Kidney epithelial cell (primary cell): ENCODE data around the gene TDRD3. TPM values are rescaled to one million over a fixed set of nuclear protein-coding genes. Genes with fewer than 3 reads are reported as not detected.

ENCODE experiments used
- DNase-seq: peaks from one replicate; pipeline ENCODE4 v3.0.0-alpha.2; 2010; ENCODE audit warnings: low read depth
- H3K27me3 ChIP-seq: 2 replicates; pipeline ENCODE4 v1.6.0; 2011; ENCODE audit warnings: low read length; ENCODE audit not compliant: control insufficient read depth, insufficient read depth
- H3K36me3 ChIP-seq: 2 replicates; pipeline ENCODE4 v1.5.1; 2011; ENCODE audit warnings: low read length; ENCODE audit not compliant: control insufficient read depth, insufficient read depth
- H3K4me3 ChIP-seq: 2 replicates; pipeline ENCODE4 v1.5.1; 2011; ENCODE audit warnings: low read depth, mild to moderate bottlenecking, control low read depth, low read length
- total RNA-seq: library from RNA; depleted of rRNA; stranded (reverse); fragments of >200 nt; gene quantifications from 2 replicates; pipeline ENCODE4 v1.2.3, GENCODE V29; 2015
- TF ChIP-seq, protein P1 (sequence below): IDR thresholded peaks from 2 replicates; pipeline ENCODE4 v1.5.1; 2011; ENCODE audit warnings: mild to moderate bottlenecking, moderate library complexity, low read length, control low read depth, inconsistent platforms; ENCODE audit not compliant: insufficient read depth, poor library complexity, severe bottlenecking

The TDRD3 gene
- total RNA-seq, 1 donor from 2014 or later = 15.7 TPM

GRCh38 chr13:60352644-60353043 lies 44.4 kb upstream of the TDRD3 start:
- no peak for DNase-seq
- H3K27me3 ChIP-seq = no peaks in the 10 kb centered on the region

DNA sequence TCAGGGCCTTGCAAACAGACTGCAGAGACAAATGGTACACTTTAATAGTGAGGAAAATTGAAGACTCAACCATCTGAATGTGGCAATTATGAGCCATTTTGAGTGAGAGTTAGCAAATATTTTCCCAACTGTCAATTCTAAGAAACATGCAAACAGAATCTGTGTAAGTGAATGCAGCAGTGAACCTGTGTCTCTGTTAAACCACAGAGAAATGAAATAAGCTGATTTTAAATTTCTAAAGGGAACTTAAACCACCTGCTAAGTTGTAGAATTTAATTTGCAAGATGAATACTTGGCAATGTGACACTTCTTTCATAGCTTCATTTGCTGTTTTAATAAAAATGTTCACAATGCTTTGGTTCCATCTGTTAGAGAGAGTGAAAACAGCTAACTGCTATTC lies 42.0 kb upstream of the TDRD3 start:
- DNase-seq = no peak
- TF ChIP-seq, protein P1, sequence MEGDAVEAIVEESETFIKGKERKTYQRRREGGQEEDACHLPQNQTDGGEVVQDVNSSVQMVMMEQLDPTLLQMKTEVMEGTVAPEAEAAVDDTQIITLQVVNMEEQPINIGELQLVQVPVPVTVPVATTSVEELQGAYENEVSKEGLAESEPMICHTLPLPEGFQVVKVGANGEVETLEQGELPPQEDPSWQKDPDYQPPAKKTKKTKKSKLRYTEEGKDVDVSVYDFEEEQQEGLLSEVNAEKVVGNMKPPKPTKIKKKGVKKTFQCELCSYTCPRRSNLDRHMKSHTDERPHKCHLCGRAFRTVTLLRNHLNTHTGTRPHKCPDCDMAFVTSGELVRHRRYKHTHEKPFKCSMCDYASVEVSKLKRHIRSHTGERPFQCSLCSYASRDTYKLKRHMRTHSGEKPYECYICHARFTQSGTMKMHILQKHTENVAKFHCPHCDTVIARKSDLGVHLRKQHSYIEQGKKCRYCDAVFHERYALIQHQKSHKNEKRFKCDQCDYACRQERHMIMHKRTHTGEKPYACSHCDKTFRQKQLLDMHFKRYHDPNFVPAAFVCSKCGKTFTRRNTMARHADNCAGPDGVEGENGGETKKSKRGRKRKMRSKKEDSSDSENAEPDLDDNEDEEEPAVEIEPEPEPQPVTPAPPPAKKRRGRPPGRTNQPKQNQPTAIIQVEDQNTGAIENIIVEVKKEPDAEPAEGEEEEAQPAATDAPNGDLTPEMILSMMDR = no peak

More at GRCh38 chr13:60352644-60353043, 44.4 kb upstream of the TDRD3 start:
- Histone ChIP-seq H3K4me3 (no peak overlapping the region), H3K36me3 (no peaks in the 10 kb centered on the region)
- TF ChIP-seq, protein P1 = no peak

DNA sequence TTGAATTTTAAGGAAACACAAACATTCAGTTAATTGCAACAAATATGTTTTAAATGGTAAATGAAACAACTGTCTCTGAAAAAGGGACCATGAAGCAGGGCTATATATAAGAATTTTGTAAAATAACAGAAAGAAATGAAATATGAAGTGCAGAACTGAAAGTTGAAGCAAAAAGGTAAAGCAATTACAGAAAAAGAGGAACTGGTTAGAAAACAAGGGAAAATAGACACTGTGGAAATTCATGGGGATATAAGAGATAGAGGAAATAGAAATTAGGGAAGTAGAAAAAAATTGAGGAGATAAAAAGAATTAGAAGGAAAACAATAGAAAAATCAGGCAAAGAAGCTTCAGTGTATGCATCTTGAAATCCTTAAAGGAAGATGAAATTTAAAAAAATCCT lies 40.0 kb upstream of the TDRD3 start:
- Histone ChIP-seq H3K4me3 (no peak overlapping the region), H3K36me3 (no peaks in the 10 kb centered on the region), H3K27me3 (no peaks in the 10 kb centered on the region)
- no peak for DNase-seq
- TF ChIP-seq, protein P1 = no peak

More for the DNA sequence above, 42.0 kb upstream of the TDRD3 start:
- Histone ChIP-seq H3K4me3 (no peak overlapping the region), H3K36me3 (no peaks in the 10 kb centered on the region), H3K27me3 (no peaks in the 10 kb centered on the region)

GRCh38 chr13:60358453-60358852 lies 38.6 kb upstream of the TDRD3 start:
- Histone ChIP-seq H3K4me3 (no peak overlapping the region), H3K36me3 (no peaks in the 10 kb centered on the region), H3K27me3 (no peaks in the 10 kb centered on the region)
- no peak for DNase-seq
- TF ChIP-seq, protein P1 = no peak

DNA sequence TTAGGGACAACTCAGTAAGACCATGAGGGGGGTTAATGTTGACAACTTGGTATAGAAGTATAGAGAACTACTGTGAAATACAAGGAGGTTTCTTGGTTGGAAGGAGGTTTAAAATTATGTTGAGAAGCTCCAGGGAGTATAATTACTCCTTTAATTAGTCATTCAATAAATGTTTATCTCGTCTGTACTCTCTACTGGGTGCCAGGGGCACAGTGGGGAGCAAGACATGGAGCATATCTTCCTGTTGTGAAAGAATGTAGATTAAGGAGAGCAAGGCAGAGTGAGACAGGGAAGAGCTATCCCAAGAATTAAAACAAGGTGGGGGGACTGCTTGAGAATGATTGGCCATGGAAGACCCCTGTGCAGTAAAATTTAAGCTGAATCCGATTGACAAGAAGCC lies 33.7 kb upstream of the TDRD3 start:
- H3K4me3 ChIP-seq = no peak overlapping the region
- no peaks in the 10 kb centered on the region for H3K36me3 ChIP-seq
- TF ChIP-seq, protein P1 = no peak
- no peaks in the 10 kb centered on the region for H3K27me3 ChIP-seq
- DNase-seq = no peak

DNA sequence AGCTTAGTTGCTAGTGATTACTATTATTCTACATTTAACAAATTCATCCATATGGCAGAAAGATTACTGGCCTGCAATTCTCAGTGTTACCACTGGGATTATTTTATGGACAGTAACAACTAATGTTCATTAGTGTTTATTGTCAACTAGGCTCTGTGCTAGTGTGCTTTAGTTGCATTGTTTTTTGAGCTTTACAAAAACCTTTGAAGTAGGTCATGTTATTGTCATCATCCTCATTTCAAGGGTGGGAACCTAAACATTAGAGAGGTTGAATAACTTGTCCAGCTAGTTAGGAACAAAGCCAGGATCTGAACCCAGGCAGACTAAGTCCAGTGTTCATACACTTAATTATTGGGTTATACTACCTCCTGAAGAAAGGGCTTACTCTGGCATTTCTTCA lies 27.8 kb upstream of the TDRD3 start:
- Histone ChIP-seq H3K27me3 (no peaks in the 10 kb centered on the region), H3K4me3 (no peak overlapping the region), H3K36me3 (no peaks in the 10 kb centered on the region)
- DNase-seq = no peak
- TF ChIP-seq, protein P1 = peak; percentile 22
